NCI-H2196 treated with DMSO at 0.1 percent for 48 hours (cell line): Measurements from ENCODE around the gene VLDLR.
"Not testable (repeated sequence)": the region's sequence is repeated elsewhere in the genome, so short reads cannot be mapped to it uniquely, and the experiment has no call there.

Experiments used
- DNase-seq: peaks from one replicate; lab custom pipeline; 2025; ENCODE audit not compliant: unreplicated experiment; lab: John Stamatoyannopoulos, UW

VLDLR gene

GRCh38 chr9:2707256-2707655, 85.7 kb downstream of the VLDLR start:
- not testable (repeated sequence) for DNase-seq
